ENCODE results near the gene CAPZA1. TPM values are rescaled to one million over a fixed set of nuclear protein-coding genes. Genes with fewer than 3 reads are reported as not detected.

Gene CAPZA1
- total RNA-seq, 2 donors from 2014 or later, result 87.3 to 144 TPM

GRCh38 chr1:112710586-112710985 lies 91.0 kb downstream of the CAPZA1 start:
- Histone ChIP-seq H3K27me3 (replicated peaks; ENCODE audit: insufficient read depth) (no peaks in the 10 kb centered on the region), H3K27ac (no peak overlapping the region), H3K4me3 (no peak overlapping the region), H3K4me1 (ENCODE audit: control insufficient read depth in 1 of 2, low read depth in 2 of 2) (peaks cover 0 to 25% of the 10 kb centered on the region in 2 donors), H3K9me3 (no peaks in the 10 kb centered on the region), H3K36me3 (no peaks in the 10 kb centered on the region)
- ATAC-seq (ENCODE audit: insufficient number of reproducible peaks, low FRiP score, low read depth), result no peak
- DNase-seq (ENCODE audit: low spot score), result no peak
- TF ChIP-seq CTCF (IDR thresholded peaks at IDR 0.05), result no peak

DNA sequence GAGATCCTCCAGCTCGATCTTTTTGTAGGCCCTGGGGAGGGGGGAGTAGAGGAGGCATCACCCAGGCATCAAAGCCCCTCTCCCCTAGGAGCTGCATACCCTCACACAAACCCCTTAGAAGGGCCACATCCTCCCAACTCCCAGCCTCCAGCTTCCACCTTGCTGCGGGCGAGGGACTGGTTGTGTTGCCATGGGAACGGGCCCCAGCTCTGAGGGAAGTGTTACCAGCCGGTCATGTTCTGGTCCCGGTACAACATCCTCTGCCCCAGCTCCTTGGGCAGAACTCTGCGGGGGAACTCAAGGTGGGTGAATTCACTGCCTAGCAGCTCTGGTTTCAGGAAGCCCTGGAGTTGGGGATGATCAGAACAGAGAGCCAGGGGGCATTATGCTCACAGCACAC lies 91.4 kb downstream of the CAPZA1 start:
- Histone ChIP-seq H3K27ac (no peak overlapping the region), H3K36me3 (no peaks in the 10 kb centered on the region), H3K4me3 (no peak overlapping the region), H3K4me1 (ENCODE audit: control insufficient read depth in 1 of 2, low read depth in 2 of 2) (peaks cover 0 to 22% of the 10 kb centered on the region in 2 donors), H3K27me3 (replicated peaks; ENCODE audit: insufficient read depth) (no peaks in the 10 kb centered on the region), H3K9me3 (no peaks in the 10 kb centered on the region)
- ATAC-seq (ENCODE audit: insufficient number of reproducible peaks, low FRiP score, low read depth) (no peak), DNase-seq (ENCODE audit: low spot score) (no peak)
- TF ChIP-seq CTCF (IDR thresholded peaks at IDR 0.05), result no peak

- ATAC-seq (ENCODE audit: insufficient number of reproducible peaks, low FRiP score, low read depth) (no peak), DNase-seq (ENCODE audit: low spot score) (no peak)
- no peak overlapping the region for H3K4me3 ChIP-seq
- H3K36me3 ChIP-seq, result no peaks in the 10 kb centered on the region
- no peak for TF ChIP-seq CTCF (IDR thresholded peaks at IDR 0.05)
- no peaks in the 10 kb centered on the region for H3K27me3 ChIP-seq (replicated peaks; ENCODE audit: insufficient read depth)
- H3K27ac ChIP-seq, result no peak overlapping the region
- peaks cover 0 to 24% of the 10 kb centered on the region in 2 donors for H3K4me1 ChIP-seq (ENCODE audit: control insufficient read depth in 1 of 2, low read depth in 2 of 2)
- no peaks in the 10 kb centered on the region for H3K9me3 ChIP-seq
These were observed 92.0 kb downstream of the CAPZA1 start for GRCh38 chr1:112711670-112712069.

DNA sequence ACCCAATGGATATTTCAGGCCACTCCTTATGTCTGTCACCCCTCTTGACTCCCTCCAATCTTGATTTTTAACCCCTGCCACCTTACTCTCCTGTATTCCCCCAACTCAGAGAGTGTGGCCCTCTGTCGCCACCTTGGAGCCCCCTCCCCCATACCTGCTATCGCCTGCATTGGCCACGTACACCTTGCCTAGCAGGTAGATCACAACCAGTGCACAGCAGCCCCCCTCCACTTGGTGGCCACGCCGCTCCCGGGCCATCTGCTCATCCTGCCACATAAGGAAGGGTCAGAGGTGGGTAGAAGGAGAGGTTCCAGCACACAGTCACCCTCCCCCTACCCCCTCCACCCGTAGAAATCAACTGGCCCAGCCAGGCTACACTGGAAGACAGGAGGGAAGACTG lies 92.6 kb downstream of the CAPZA1 start:
- TF ChIP-seq CTCF (IDR thresholded peaks at IDR 0.05), result no peak
- DNase-seq (ENCODE audit: low spot score), result no peak
- no peaks in the 10 kb centered on the region for H3K36me3 ChIP-seq

GRCh38 chr1:112712701-112713128 lies 93.1 kb downstream of the CAPZA1 start:
- TF ChIP-seq CTCF (IDR thresholded peaks at IDR 0.05), result no peak
- DNase-seq (ENCODE audit: low spot score) (no peak), ATAC-seq (ENCODE audit: insufficient number of reproducible peaks, low FRiP score, low read depth) (no peak)
- no peaks in the 10 kb centered on the region for H3K36me3 ChIP-seq
- H3K9me3 ChIP-seq, result no peaks in the 10 kb centered on the region
- no peak overlapping the region for H3K4me3 ChIP-seq
- H3K27me3 ChIP-seq (replicated peaks; ENCODE audit: insufficient read depth), result no peaks in the 10 kb centered on the region
- no peak overlapping the region for H3K27ac ChIP-seq
- H3K4me1 ChIP-seq (ENCODE audit: control insufficient read depth in 1 of 2, low read depth in 2 of 2), result peaks cover 0 to 19% of the 10 kb centered on the region in 2 donors

More for the DNA sequence above, 92.6 kb downstream of the CAPZA1 start:
- no peak overlapping the region for H3K27ac ChIP-seq
- H3K27me3 ChIP-seq (replicated peaks; ENCODE audit: insufficient read depth), result no peaks in the 10 kb centered on the region
- no peak overlapping the region for H3K4me3 ChIP-seq
- ATAC-seq (ENCODE audit: insufficient number of reproducible peaks, low FRiP score, low read depth), result no peak
- H3K4me1 ChIP-seq (ENCODE audit: control insufficient read depth in 1 of 2, low read depth in 2 of 2), result peaks cover 0 to 24% of the 10 kb centered on the region in 2 donors
- H3K9me3 ChIP-seq, result no peaks in the 10 kb centered on the region

All from thoracic aorta (tissue), 2 donors.